GM18858 (cell line): Measurements from ENCODE around the gene KIRREL3.

Experiments
- ATAC-seq: cut with Tn5 transposase; IDR thresholded peaks from one replicate; pipeline ENCODE4 v1.9.1; 2021; ENCODE audit not compliant: unreplicated experiment

Gene KIRREL3

GRCh38 chr11:126480015-126480409, 520.6 kb downstream of the KIRREL3 start:
- no peak for ATAC-seq

- ATAC-seq = no peak
Observed at GRCh38 chr11:126479178-126479930, 521.2 kb downstream of the KIRREL3 start.

GRCh38 chr11:126478466-126478865, 522.1 kb downstream of the KIRREL3 start:
- ATAC-seq = no peak

- ATAC-seq = no peak
Observed at GRCh38 chr11:126477535-126478305, 522.9 kb downstream of the KIRREL3 start.

GRCh38 chr11:126476977-126477376, 523.6 kb downstream of the KIRREL3 start:
- no peak for ATAC-seq

GRCh38 chr11:126476266-126476924, 524.2 kb downstream of the KIRREL3 start:
- ATAC-seq = no peak

- ATAC-seq = no peak
Observed at GRCh38 chr11:126475014-126475991, 525.3 kb downstream of the KIRREL3 start.

- no peak for ATAC-seq
Observed at GRCh38 chr11:126474220-126474619, 526.4 kb downstream of the KIRREL3 start.

GRCh38 chr11:126473269-126473668, 527.3 kb downstream of the KIRREL3 start:
- ATAC-seq = no peak

- ATAC-seq = no peak
Observed at GRCh38 chr11:126469311-126469710, 531.3 kb downstream of the KIRREL3 start.

GRCh38 chr11:126468102-126468521, 532.5 kb downstream of the KIRREL3 start:
- ATAC-seq = no peak

GRCh38 chr11:126467471-126467870, 533.1 kb downstream of the KIRREL3 start:
- no peak for ATAC-seq

GRCh38 chr11:126467046-126467370, 533.6 kb downstream of the KIRREL3 start:
- ATAC-seq = no peak

- ATAC-seq = no peak
Observed at GRCh38 chr11:126466236-126467045, 534.1 kb downstream of the KIRREL3 start.

GRCh38 chr11:126465573-126466188, 534.9 kb downstream of the KIRREL3 start:
- ATAC-seq = peak; percentile 70

GRCh38 chr11:126464796-126465195, 535.8 kb downstream of the KIRREL3 start:
- ATAC-seq = no peak

- no peak for ATAC-seq
Observed at GRCh38 chr11:126462422-126462821, 538.1 kb downstream of the KIRREL3 start.

GRCh38 chr11:126461996-126462395, 538.6 kb downstream of the KIRREL3 start:
- ATAC-seq = no peak

GRCh38 chr11:126461096-126461440, 539.5 kb downstream of the KIRREL3 start:
- no peak for ATAC-seq
